Neural crest cell (in vitro differentiated cells): Measurements from ENCODE around the gene ABCC2. TPM values are rescaled to one million over a fixed set of nuclear protein-coding genes. Genes with fewer than 3 reads are reported as not detected.
"Not testable (repeated sequence)": the region's sequence is repeated elsewhere in the genome, so short reads cannot be mapped to it uniquely, and the experiment has no call there.

ENCODE experiments used
- DNase-seq: peaks from one replicate; pipeline ENCODE4 v3.0.0; 2021; ENCODE audit warnings: low read depth, mixed read lengths, low spot score
- H3K27ac Mint-ChIP-seq: one replicate; pipeline ENCODE4 v1.8.0; 2021; ENCODE audit warnings: mild to moderate bottlenecking, mixed read lengths; ENCODE audit not compliant: unreplicated experiment
- H3K27me3 Mint-ChIP-seq: 2 replicates; pipeline ENCODE4 v1.8.0; 2021; ENCODE audit warnings: low read depth, mild to moderate bottlenecking, mixed read lengths
- H3K36me3 Mint-ChIP-seq: 2 replicates; pipeline ENCODE4 v1.8.0; 2021; ENCODE audit warnings: low read depth, mild to moderate bottlenecking, mixed read lengths
- H3K4me1 Mint-ChIP-seq: 2 replicates; pipeline ENCODE4 v1.8.0; 2021; ENCODE audit warnings: mixed read lengths
- H3K4me3 Mint-ChIP-seq: one replicate; pipeline ENCODE4 v1.8.0; 2021; ENCODE audit warnings: mild to moderate bottlenecking, mixed read lengths
- H3K9me3 Mint-ChIP-seq: 2 replicates; pipeline ENCODE4 v1.8.0; 2021; ENCODE audit warnings: mixed read lengths
- CTCF ChIP-seq: fragments of 200-600 bp; sonication (generic); conservative IDR thresholded peaks from 2 replicates; pipeline ENCODE4 v1.5.0; 2021; ENCODE audit warnings: antibody characterized with exemption, mild to moderate bottlenecking
- total RNA-seq: library from RNA; stranded (reverse); gene quantifications from 2 replicates; pipeline ENCODE4 v1.2.1, GENCODE V29; 2021

ABCC2 gene
- total RNA-seq, 1 donor from 2014 or later: 5.9 TPM

GRCh38 chr10:99828464-99828863 lies 46.0 kb downstream of the ABCC2 start:
- Mint-ChIP-seq H3K27ac (no peak overlapping the region), H3K4me3 (no peak overlapping the region), H3K27me3 (no peaks in the 10 kb centered on the region), H3K9me3 (peaks cover 2% of the 10 kb centered on the region), H3K4me1 (no peaks in the 10 kb centered on the region), H3K36me3 (peaks cover 5% of the 10 kb centered on the region)
- TF ChIP-seq CTCF: no peak
- no peak for DNase-seq

GRCh38 chr10:99832439-99832838 lies 50.0 kb downstream of the ABCC2 start:
- Mint-ChIP-seq H3K4me1 (no peaks in the 10 kb centered on the region), H3K9me3 (peaks cover 4% of the 10 kb centered on the region), H3K27me3 (no peaks in the 10 kb centered on the region), H3K36me3 (peaks cover 14% of the 10 kb centered on the region), H3K4me3 (no peak overlapping the region), H3K27ac (no peak overlapping the region)
- no peak for TF ChIP-seq CTCF
- no peak for DNase-seq

- Mint-ChIP-seq H3K27ac (no peak overlapping the region), H3K36me3 (peaks cover 14% of the 10 kb centered on the region), H3K27me3 (no peaks in the 10 kb centered on the region), H3K4me1 (no peaks in the 10 kb centered on the region), H3K4me3 (no peak overlapping the region), H3K9me3 (peaks cover 4% of the 10 kb centered on the region)
- TF ChIP-seq CTCF: no peak
- no peak for DNase-seq
Observed at GRCh38 chr10:99834410-99834809, 52.0 kb downstream of the ABCC2 start.

GRCh38 chr10:99835947-99836346 lies 53.5 kb downstream of the ABCC2 start:
- H3K36me3 Mint-ChIP-seq: peaks cover 17% of the 10 kb centered on the region
- no peak for DNase-seq
- H3K27me3 Mint-ChIP-seq: no peaks in the 10 kb centered on the region
- H3K27ac Mint-ChIP-seq: no peak overlapping the region
- no peaks in the 10 kb centered on the region for H3K4me1 Mint-ChIP-seq
- H3K4me3 Mint-ChIP-seq: no peak overlapping the region
- H3K9me3 Mint-ChIP-seq: peaks cover 4% of the 10 kb centered on the region
- TF ChIP-seq CTCF: no peak

GRCh38 chr10:99836711-99837110 lies 54.3 kb downstream of the ABCC2 start:
- Mint-ChIP-seq H3K27me3 (no peaks in the 10 kb centered on the region), H3K4me3 (no peak overlapping the region)

GRCh38 chr10:99840859-99841258 lies 58.4 kb downstream of the ABCC2 start:
- not testable (repeated sequence) for H3K27me3 Mint-ChIP-seq, H3K4me3 Mint-ChIP-seq, H3K4me1 Mint-ChIP-seq, DNase-seq, H3K27ac Mint-ChIP-seq, H3K36me3 Mint-ChIP-seq, H3K9me3 Mint-ChIP-seq

More at GRCh38 chr10:99836711-99837110, 54.3 kb downstream of the ABCC2 start:
- peaks cover 15% of the 10 kb centered on the region for H3K36me3 Mint-ChIP-seq
- no peak for TF ChIP-seq CTCF
- H3K9me3 Mint-ChIP-seq: peaks cover 2% of the 10 kb centered on the region
- no peaks in the 10 kb centered on the region for H3K4me1 Mint-ChIP-seq
- DNase-seq: no peak
- no peak overlapping the region for H3K27ac Mint-ChIP-seq
